ENCODE data around the gene RNF224.

DNA sequence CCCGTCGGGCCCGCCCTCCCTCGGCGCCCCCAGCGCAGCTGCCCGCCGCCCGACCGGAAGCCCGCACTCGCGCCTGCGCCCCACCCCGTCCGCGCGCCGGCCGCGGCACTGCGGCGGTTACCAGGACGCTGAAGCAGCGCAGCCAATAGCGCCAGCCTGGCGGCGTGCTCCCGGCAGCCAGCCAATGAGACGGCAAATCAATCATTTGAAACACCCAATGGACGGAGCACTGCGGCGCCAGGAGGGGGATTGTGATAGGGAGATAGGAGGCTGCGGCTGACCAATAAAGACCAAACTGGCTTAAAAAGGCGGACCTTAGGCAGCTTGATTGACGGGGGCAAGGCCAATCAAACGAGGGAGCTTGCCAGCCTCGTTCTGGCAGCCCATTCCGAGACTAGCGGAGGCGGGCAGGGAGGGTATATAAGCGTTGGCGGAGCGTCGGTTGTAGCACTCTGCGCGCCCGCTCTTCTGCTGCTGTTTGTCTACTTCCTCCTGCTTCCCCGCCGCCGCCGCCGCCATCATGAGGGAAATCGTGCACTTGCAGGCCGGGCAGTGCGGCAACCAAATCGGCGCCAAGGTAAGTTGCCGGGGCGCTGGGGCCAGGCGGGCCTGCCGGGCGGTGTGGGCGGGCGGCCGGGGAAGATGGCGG lies 13.7 kb downstream of the RNF224 start, which contains the start of gene TUBB4B:
- TF ChIP-seq, protein P1, sequence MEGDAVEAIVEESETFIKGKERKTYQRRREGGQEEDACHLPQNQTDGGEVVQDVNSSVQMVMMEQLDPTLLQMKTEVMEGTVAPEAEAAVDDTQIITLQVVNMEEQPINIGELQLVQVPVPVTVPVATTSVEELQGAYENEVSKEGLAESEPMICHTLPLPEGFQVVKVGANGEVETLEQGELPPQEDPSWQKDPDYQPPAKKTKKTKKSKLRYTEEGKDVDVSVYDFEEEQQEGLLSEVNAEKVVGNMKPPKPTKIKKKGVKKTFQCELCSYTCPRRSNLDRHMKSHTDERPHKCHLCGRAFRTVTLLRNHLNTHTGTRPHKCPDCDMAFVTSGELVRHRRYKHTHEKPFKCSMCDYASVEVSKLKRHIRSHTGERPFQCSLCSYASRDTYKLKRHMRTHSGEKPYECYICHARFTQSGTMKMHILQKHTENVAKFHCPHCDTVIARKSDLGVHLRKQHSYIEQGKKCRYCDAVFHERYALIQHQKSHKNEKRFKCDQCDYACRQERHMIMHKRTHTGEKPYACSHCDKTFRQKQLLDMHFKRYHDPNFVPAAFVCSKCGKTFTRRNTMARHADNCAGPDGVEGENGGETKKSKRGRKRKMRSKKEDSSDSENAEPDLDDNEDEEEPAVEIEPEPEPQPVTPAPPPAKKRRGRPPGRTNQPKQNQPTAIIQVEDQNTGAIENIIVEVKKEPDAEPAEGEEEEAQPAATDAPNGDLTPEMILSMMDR (IDR thresholded peaks at IDR 0.05; ENCODE audit: poor library complexity, severe bottlenecking), result no peak
- TF ChIP-seq RAD21 (conservative IDR thresholded peaks at IDR 0.05), result no peak
- no peak for TF ChIP-seq EP300 (conservative IDR thresholded peaks at IDR 0.05; ENCODE audit: poor library complexity, severe bottlenecking)
- TF ChIP-seq, protein P2, sequence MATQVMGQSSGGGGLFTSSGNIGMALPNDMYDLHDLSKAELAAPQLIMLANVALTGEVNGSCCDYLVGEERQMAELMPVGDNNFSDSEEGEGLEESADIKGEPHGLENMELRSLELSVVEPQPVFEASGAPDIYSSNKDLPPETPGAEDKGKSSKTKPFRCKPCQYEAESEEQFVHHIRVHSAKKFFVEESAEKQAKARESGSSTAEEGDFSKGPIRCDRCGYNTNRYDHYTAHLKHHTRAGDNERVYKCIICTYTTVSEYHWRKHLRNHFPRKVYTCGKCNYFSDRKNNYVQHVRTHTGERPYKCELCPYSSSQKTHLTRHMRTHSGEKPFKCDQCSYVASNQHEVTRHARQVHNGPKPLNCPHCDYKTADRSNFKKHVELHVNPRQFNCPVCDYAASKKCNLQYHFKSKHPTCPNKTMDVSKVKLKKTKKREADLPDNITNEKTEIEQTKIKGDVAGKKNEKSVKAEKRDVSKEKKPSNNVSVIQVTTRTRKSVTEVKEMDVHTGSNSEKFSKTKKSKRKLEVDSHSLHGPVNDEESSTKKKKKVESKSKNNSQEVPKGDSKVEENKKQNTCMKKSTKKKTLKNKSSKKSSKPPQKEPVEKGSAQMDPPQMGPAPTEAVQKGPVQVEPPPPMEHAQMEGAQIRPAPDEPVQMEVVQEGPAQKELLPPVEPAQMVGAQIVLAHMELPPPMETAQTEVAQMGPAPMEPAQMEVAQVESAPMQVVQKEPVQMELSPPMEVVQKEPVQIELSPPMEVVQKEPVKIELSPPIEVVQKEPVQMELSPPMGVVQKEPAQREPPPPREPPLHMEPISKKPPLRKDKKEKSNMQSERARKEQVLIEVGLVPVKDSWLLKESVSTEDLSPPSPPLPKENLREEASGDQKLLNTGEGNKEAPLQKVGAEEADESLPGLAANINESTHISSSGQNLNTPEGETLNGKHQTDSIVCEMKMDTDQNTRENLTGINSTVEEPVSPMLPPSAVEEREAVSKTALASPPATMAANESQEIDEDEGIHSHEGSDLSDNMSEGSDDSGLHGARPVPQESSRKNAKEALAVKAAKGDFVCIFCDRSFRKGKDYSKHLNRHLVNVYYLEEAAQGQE (IDR thresholded peaks at IDR 0.05; ENCODE audit: borderline replicate concordance), result peak; percentile 99
- TF ChIP-seq POLR2AphosphoS5 (IDR thresholded peaks at IDR 0.05), result peak; percentile 100
- TF ChIP-seq TAF1 (IDR thresholded peaks at IDR 0.05; ENCODE audit: low read depth), result peak; percentile 99
- TF ChIP-seq EZH2 (IDR thresholded peaks at IDR 0.05; ENCODE audit: borderline replicate concordance, insufficient read depth, low read length, poor library complexity, severe bottlenecking), result no peak
